NCI-H526 (cell line): ENCODE data around the gene CDC42BPG.

ENCODE experiments used
- DNase-seq, 2 experiments: peaks; one replicate each; lab custom pipeline; 2025; lab: John Stamatoyannopoulos, UW

The CDC42BPG gene

DNA sequence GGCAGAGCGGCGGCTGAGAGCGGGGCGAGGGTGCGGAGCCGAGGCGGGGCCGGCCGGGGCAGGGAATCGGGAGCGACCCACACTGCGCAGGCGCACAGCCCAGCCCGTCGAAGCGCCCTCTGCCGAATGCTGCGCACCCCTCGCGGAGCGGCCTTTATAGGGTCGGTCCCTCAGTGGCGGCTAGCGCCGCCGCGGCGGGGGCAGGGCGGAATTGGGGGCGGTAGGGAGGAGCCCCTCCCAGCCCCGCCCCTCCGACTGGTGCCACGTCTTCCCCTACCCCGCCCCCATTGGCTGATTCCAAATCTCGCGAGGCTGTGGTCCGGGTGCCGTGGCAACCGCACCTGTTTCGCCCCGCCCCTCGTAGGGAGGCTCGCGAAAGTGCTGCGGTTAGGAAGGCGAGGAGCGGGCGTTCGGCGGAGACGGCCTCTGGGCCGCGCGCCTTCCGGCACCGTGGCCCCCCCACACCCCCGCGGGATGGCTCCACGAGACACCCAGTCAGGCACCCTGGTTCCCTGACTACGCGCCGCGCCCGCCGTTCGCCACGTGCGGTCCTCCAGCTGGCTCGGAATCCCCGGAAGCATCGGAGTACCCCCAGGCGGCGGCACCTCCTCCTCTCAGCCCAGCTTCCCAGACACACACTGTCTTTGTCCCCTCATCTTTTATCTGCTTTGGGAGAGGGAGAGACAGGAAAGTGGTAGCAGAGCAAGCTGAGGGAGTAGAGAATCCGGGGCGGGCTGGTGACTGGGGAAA, 34.2 kb upstream of the CDC42BPG start, which contains the start of gene EHD1:
Gene EHD1 (minus strand): TSS at position 128 of the 750 bp plus-strand sequence. CDS start 157 bp downstream, outside the sequence.
- DNase-seq: peak; percentile 96 to 100

GRCh38 chr11:64878223-64878493, 33.7 kb upstream of the CDC42BPG start:
- DNase-seq: peak in 1 of 2 experiments; percentile 81

- peak in 1 of 2 experiments; percentile 57 for DNase-seq
These were observed 33.2 kb upstream of the CDC42BPG start for GRCh38 chr11:64877390-64878222.

GRCh38 chr11:64876835-64877341, 32.4 kb upstream of the CDC42BPG start:
- peak in 1 of 2 experiments; percentile 54 for DNase-seq

DNA sequence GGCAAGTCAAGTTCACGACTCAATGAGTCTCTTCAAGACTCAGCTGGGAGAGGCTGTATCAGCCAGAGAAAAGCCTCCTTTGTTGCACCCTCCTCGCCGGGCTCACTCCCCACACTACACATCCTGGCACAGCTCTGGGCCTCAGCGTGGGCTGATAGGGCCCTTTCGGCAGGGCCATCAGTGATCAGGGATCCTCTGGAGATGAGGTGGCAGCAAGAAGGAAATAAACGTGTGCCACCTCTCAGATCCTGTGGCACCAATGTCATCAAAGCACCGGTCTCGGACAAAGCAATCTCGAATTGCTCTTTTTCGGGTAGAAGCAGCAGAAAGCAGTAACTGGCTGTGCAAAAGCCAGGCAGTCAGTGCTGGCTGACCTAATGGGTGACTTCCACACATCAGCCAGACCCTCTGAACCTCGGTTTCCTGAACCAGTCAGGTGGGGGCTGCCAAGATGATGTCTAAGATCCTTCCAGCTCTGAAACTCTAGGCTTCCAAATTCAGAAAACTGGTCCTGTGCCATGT, 31.8 kb upstream of the CDC42BPG start:
- peak in 1 of 2 experiments; percentile 47 for DNase-seq

DNA sequence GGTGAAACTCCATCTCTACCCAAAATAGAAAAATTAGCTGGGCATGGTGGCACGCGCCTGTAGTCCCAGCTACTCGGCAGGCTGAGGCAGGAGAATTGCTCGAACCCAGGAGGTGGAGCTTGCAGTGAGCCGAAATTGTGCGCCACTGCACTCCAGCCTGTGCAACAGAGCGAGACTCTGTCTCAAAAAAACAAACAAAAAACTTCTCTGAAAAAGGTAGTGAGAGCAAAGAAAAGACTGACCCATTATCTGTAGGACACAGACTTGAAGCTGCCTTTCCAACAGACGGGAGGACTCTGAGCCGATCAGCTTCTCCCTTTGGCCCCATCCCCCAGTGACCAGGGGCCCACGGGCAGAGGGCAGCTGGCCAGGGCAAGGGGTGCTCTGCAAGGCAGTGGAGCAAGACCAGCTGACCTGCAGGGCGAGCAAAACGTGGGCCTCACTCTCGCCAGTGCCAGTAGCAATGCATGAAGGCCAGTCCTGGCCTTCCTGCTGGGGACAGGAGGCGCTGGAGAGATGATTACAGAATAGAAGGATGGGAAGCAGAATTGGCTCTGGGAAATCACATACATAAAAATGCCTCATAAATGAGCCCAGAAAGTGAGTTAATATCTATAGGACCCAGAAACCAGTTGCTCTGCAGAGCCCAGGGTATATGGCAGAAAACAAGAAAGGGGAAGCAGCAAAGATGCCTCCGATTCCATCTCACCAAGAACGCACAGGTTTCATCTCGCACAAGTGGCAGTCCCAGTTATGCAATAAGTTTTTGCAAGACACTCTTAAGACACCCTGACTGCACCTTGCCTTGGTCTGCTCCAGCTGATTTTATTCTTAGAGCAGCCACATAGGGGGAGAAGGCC, 31.1 kb upstream of the CDC42BPG start:
- peak in 1 of 2 experiments; percentile 64 for DNase-seq

DNA sequence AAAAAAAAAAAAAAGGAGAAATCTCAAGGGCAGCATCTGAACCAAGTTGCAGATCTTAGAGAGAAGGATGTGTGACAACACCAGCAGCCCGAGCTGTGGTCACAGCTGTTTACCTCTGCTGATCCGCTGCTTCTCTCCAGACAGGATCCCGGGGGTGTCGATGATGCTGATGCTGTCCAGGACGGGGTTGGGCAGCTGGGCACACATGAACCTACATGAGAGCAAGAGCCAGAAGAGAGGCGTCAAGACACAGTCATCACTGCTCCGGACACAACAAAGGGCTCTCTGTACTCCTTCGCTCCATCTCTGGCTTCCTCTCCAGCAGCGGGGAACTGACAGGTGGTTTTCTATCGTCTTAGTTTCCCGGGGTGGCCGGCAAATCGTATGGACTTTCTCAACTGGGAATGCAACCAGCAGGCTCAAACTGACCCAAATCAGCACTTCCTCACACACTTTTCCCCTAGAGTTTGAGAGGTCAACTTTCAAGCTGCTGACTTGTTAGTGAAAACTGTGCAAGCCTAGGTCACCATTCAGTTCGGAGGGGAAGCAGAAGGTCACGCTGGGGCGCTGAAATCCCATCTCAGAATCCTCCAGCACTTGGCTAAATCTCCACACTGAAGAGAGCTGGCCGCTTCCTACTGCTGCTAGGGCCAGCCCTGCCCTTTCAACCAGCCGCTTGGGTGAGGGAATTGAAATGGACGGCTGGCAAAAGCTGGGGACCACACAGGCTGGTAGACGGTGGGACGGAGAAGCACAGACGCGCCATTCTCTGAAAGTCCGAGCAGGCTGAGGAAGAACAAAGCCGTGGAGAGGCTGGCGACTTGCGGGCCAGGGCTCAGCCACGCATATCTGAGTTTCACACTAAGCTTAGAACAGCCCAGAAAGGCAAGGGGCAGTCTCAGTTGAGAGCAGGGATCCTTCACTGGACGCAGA, 30.1 kb upstream of the CDC42BPG start:
- peak; percentile 70 to 88 for DNase-seq

GRCh38 chr11:64872790-64873488, 28.5 kb upstream of the CDC42BPG start:
- peak; percentile 98 to 99 for DNase-seq

GRCh38 chr11:64871492-64871891, 27.0 kb upstream of the CDC42BPG start:
- no peak for DNase-seq

GRCh38 chr11:64870893-64871466, 26.5 kb upstream of the CDC42BPG start:
- peak in 1 of 2 experiments; percentile 29 for DNase-seq

DNA sequence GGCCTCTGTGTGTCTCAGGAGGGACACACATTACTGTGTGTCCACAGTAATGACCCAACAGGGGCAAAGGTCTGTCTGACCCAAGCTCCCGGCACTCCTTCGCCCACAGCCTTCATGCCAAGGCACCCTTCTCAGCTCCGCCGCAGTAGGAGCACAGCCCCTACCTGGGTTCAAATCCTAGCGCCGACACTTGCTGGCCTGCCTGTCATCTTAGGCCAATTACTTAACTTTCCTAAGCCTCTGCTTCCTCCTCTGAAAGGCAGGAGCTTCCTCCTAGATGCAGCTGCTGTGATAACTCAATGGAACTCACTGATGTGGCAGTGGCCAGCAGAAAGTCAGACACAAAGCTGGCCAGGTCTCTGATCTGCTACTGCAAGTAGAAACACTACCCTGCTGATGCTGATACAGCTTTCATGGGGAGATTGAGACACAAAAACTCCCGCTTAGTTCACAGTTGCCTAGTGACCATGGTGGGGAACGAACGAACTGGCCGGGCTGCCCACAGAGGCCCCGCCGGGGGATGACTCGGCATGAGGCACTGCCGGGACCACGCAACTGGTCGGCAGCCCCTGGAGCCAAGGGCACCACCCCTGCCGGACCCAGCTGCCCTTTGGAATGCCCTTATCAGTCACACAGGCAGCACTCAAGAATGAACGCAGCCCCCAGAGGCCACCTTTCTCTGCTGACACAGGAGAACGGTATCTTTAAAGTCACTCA, 25.9 kb upstream of the CDC42BPG start:
- DNase-seq: no peak

DNA sequence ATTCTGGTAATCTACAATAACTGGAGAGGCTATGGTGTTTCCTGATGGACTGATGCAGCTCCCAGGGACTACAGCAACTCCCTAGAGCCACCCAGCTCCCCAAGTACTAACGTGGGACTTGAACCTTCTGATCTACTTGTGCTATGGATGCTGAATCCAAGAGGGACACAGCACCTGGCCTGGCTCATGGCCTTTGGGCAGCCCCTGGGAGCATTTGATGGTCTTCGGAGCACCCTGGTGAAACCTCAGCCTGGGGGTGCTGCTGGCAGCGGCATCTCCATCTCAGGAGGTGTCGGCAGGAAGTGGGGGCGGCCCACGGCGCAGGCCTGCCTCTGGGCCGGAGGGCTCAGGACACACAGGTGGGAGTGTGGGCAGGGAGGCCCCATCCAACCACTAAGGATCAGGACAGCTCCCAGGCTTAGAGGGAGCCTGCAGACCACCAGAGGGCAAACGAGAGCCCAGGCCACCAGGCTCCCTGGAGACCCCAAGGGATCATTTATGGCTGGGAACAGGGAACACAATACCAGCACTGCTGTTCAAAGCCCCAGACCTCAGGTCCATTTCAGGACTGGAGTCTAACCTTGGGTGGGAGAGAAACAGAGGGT, 25.2 kb upstream of the CDC42BPG start:
- DNase-seq: peak; percentile 66 to 74

DNA sequence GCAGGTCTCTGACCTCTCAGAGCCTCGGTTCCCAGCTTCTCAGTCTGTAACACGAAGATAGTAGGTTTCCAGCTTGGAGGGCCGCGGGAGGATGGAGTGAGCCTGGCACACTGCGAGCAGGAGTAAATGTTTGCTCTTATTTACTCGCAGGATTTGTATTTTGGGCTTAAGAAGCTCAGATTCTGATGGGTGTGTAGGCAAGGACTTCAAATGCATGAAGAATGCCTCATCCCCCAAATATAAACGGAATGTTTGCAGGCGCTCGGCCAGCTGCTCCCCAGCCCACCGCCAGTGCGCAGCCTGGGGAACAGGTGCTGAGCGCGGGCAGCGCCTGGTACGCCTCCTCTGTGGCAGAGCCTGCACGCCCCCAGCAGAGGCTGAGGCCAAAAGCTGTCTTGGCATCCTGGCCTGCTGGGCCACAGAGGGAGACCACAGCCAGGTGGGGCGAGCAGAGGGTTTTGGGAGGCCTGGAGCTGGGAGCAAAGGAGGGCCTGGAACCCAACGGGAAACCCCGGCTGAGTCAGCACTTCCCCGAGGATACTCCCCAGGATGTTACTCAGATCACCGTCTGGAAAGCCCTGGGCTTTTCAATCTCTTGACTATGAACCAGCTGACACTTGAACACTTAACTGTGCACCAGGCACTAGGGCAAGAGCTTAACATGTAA, 24.6 kb upstream of the CDC42BPG start:
- peak in 1 of 2 experiments; percentile 76 for DNase-seq

GRCh38 chr11:64867748-64868462, 23.5 kb upstream of the CDC42BPG start:
- DNase-seq: no peak

- no peak for DNase-seq
These were observed 21.7 kb upstream of the CDC42BPG start for GRCh38 chr11:64866173-64866491.

- peak in 1 of 2 experiments; percentile 46 for DNase-seq
These were observed 21.1 kb upstream of the CDC42BPG start for GRCh38 chr11:64865286-64866172.
